Loucy (cell line): ENCODE measurements around the gene ASIP.
"Not testable (repeated sequence)": the region's sequence is repeated elsewhere in the genome, so short reads cannot be mapped to it uniquely, and the experiment has no call there.

ENCODE experiments used
- H2AFZ ChIP-seq: fragments of 200-600 bp; sonication (generic); 2 replicates; pipeline ENCODE4 v1.6.0; 2016; ENCODE audit warnings: antibody characterized with exemption, mild to moderate bottlenecking, low read length, moderate library complexity
- H3F3A ChIP-seq: fragments of 200-600 bp; 2 replicates; pipeline ENCODE4 v1.6.0; 2016; ENCODE audit warnings: antibody characterized with exemption, low read depth, mild to moderate bottlenecking
- H3K27me3 ChIP-seq: fragments of 200-600 bp; sonication (generic); 2 replicates; pipeline ENCODE4 v1.6.1; 2014; ENCODE audit warnings: low read length, mild to moderate bottlenecking; ENCODE audit not compliant: insufficient read depth, poor library complexity, severe bottlenecking
- H3K36me3 ChIP-seq: fragments of 200-600 bp; sonication (generic); 2 replicates; pipeline ENCODE4 v1.6.1; 2016; ENCODE audit warnings: low read length; ENCODE audit not compliant: insufficient read depth
- H3K4me1 ChIP-seq: fragments of 200-600 bp; sonication (generic); 2 replicates; pipeline ENCODE4 v1.5.1; 2014; ENCODE audit warnings: low read length, mild to moderate bottlenecking; ENCODE audit not compliant: insufficient read depth, poor library complexity, severe bottlenecking
- H3K4me2 ChIP-seq: fragments of 200-600 bp; sonication (generic); 2 replicates; pipeline ENCODE4 v1.6.0; 2014; ENCODE audit warnings: antibody characterized with exemption, low read length, low read depth, mild to moderate bottlenecking; ENCODE audit not compliant: poor library complexity, severe bottlenecking
- H3K4me3 ChIP-seq: fragments of 200-600 bp; sonication (generic); 2 replicates; pipeline ENCODE4 v1.5.1; 2014; ENCODE audit warnings: low read length, mild to moderate bottlenecking, mixed read lengths; ENCODE audit not compliant: poor library complexity, severe bottlenecking
- H3K79me2 ChIP-seq: fragments of 200-600 bp; sonication (generic); 2 replicates; pipeline ENCODE4 v1.6.1; 2014; ENCODE audit warnings: low read length; ENCODE audit not compliant: insufficient read depth
- H3K9ac ChIP-seq: fragments of 200-600 bp; sonication (generic); 2 replicates; pipeline ENCODE4 v1.6.0; 2014; ENCODE audit warnings: mild to moderate bottlenecking, low read depth, low read length, moderate library complexity; ENCODE audit not compliant: poor library complexity, severe bottlenecking
- H3K9me2 ChIP-seq: fragments of 200-600 bp; sonication (generic); replicated peaks from 2 replicates; pipeline ENCODE4 v1.6.1; 2016; ENCODE audit warnings: low read depth, low read length, mixed read lengths
- H3K9me3 ChIP-seq: fragments of 200-600 bp; sonication (generic); 2 replicates; pipeline ENCODE4 v1.6.1; 2014; ENCODE audit warnings: mild to moderate bottlenecking, antibody characterized with exemption, low read length, low read depth; ENCODE audit not compliant: insufficient read depth
- H4K20me1 ChIP-seq: fragments of 200-600 bp; sonication (generic); 2 replicates; pipeline ENCODE4 v1.6.0; 2014; ENCODE audit warnings: antibody characterized with exemption, low read length, mild to moderate bottlenecking; ENCODE audit not compliant: insufficient read depth, poor library complexity, severe bottlenecking
- EZH2phosphoT487 ChIP-seq: fragments of 200-600 bp; IDR thresholded peaks from 2 replicates; pipeline ENCODE4 v1.6.1; 2018; ENCODE audit warnings: antibody characterized with exemption, mild to moderate bottlenecking, moderate library complexity, borderline replicate concordance
- TF ChIP-seq, protein P1 (sequence below): fragments of 200-600 bp; sonication (generic); conservative IDR thresholded peaks from 2 replicates; pipeline ENCODE4 v1.5.1; 2014; ENCODE audit warnings: mild to moderate bottlenecking, antibody characterized with exemption, low read length

The ASIP gene

DNA sequence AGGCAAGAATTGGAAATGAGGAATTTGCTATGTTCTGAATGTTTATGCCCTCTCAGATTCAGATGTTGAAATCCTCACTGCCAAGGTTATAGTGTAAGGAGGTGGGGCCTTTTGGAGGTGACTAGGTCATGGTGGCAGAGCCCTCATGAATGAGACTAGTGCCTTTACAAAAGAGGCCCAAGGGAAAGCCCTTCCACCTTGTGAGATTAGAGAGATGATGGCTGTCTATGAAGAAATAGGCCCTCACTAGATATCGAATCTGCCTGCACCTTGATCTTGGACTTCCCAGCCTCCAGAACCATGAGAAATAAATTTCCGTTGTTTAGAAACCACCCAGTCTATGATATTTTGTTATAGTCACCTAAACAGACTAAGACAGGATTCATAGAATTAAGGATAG lies 10.4 kb downstream of the ASIP start:
- no peak overlapping the region for H3K4me2 ChIP-seq
- TF ChIP-seq EZH2phosphoT487, result no peak
- TF ChIP-seq, protein P1, sequence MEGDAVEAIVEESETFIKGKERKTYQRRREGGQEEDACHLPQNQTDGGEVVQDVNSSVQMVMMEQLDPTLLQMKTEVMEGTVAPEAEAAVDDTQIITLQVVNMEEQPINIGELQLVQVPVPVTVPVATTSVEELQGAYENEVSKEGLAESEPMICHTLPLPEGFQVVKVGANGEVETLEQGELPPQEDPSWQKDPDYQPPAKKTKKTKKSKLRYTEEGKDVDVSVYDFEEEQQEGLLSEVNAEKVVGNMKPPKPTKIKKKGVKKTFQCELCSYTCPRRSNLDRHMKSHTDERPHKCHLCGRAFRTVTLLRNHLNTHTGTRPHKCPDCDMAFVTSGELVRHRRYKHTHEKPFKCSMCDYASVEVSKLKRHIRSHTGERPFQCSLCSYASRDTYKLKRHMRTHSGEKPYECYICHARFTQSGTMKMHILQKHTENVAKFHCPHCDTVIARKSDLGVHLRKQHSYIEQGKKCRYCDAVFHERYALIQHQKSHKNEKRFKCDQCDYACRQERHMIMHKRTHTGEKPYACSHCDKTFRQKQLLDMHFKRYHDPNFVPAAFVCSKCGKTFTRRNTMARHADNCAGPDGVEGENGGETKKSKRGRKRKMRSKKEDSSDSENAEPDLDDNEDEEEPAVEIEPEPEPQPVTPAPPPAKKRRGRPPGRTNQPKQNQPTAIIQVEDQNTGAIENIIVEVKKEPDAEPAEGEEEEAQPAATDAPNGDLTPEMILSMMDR, result no peak
- no peaks in the 10 kb centered on the region for H3K9me2 ChIP-seq
- H3F3A ChIP-seq, result no peaks in the 10 kb centered on the region
- H3K79me2 ChIP-seq, result no peaks in the 10 kb centered on the region
- H3K9ac ChIP-seq, result no peak overlapping the region
- H3K9me3 ChIP-seq, result no peaks in the 10 kb centered on the region
- H4K20me1 ChIP-seq, result no peaks in the 10 kb centered on the region
- no peak overlapping the region for H2AFZ ChIP-seq
- no peaks in the 10 kb centered on the region for H3K36me3 ChIP-seq
- peaks cover 6% of the 10 kb centered on the region for H3K4me1 ChIP-seq
- H3K27me3 ChIP-seq, result no peaks in the 10 kb centered on the region
- H3K4me3 ChIP-seq, result no peak overlapping the region

DNA sequence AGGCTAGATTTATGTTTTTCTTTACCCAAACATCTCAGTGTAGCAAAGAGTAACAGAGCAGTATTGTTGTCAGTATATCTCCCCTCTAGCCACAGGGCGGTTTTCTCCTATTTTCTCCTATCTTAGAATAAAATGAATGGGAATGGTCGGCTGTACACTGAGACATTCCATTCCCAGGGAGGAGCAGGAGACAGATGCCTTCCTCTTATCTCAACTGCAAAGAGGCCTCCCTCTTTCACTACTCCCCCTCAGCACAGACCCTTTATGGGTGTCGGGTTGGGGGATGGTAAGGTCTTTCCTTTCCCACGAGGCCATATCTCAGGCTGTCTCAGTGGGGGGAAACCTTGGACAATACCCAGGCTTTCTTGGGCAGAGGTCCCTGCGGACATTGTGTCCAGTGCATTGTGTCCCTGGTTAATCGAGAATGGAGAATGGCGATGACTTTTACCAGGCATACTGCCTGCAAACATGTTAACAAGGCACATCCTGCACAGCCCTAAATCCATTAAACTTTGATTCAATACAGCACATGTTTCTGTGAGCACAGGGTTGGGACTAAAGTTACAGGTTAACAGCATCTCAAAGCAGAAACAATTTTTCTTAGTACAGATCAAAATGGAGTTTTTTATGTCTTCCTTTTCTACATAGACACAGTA lies 11.3 kb downstream of the ASIP start:
- not testable (repeated sequence) for H3K4me3 ChIP-seq, H3K36me3 ChIP-seq, H3K9ac ChIP-seq, H3K9me2 ChIP-seq, H3K27me3 ChIP-seq, H3F3A ChIP-seq, H2AFZ ChIP-seq, H3K4me1 ChIP-seq, H4K20me1 ChIP-seq, H3K4me2 ChIP-seq, H3K9me3 ChIP-seq, H3K79me2 ChIP-seq

DNA sequence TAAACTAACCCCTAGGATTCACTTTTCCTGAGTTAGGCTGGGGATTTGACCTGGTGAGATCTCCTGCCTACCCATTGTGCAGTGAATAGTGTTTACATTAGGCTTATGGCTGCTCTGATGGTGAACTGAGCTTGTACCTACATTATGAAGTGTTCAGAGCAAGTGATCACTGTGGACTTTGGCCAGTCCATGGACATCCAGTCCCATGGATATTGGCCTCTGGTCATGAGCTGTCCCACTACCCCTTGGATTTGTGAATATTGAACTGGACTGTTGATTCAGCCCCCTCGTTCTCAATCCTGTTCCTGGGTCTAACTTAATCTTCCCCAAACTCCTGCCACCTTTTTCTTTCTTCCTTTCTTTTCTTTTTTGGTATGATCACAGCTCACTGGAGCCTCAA lies 13.8 kb downstream of the ASIP start:
- H3K9me2 ChIP-seq, result no peaks in the 10 kb centered on the region
- H3K79me2 ChIP-seq, result no peaks in the 10 kb centered on the region
- no peak overlapping the region for H3K4me2 ChIP-seq
- H3K9ac ChIP-seq, result no peak overlapping the region
- H4K20me1 ChIP-seq, result no peaks in the 10 kb centered on the region
- H3K9me3 ChIP-seq, result no peaks in the 10 kb centered on the region
- no peaks in the 10 kb centered on the region for H3K4me1 ChIP-seq
- H3K27me3 ChIP-seq, result no peaks in the 10 kb centered on the region
- no peak overlapping the region for H2AFZ ChIP-seq
- TF ChIP-seq, protein P1, result no peak
- TF ChIP-seq EZH2phosphoT487, result no peak
- H3K4me3 ChIP-seq, result no peak overlapping the region
- no peaks in the 10 kb centered on the region for H3K36me3 ChIP-seq
- no peaks in the 10 kb centered on the region for H3F3A ChIP-seq

DNA sequence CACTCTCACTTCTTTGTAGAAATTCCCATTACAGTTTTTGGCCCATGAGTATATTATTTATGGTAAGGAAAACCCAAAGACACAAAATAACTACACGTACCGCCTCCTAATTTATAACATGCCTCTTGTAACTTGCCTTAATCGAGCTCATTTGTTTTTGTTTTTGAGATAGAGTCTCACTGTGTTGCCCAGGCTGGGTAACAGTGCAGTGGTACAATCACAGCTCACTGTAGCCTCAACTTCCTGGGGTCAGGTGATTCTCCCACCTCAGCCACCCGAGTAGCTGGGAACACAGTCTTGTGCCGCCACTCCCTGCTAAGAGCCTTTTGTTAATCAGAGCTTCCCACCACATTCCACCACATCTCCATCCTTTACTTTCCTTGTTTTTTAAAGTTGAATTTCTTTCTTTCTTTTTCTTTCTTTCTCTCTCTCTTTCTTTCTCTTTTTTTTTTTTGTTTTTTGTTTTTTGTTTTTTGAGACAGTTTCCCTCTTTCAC lies 15.5 kb downstream of the ASIP start:
- no peaks in the 10 kb centered on the region for H3K9me3 ChIP-seq
- H3K4me1 ChIP-seq, result no peaks in the 10 kb centered on the region
- H3K4me2 ChIP-seq, result no peak overlapping the region
- no peak overlapping the region for H2AFZ ChIP-seq
- no peak overlapping the region for H3K4me3 ChIP-seq
- no peaks in the 10 kb centered on the region for H3K79me2 ChIP-seq
- H4K20me1 ChIP-seq, result no peaks in the 10 kb centered on the region
- H3F3A ChIP-seq, result no peaks in the 10 kb centered on the region
- H3K27me3 ChIP-seq, result no peaks in the 10 kb centered on the region
- no peak for TF ChIP-seq EZH2phosphoT487
- TF ChIP-seq, protein P1, result no peak
- no peaks in the 10 kb centered on the region for H3K36me3 ChIP-seq
- no peak overlapping the region for H3K9ac ChIP-seq
- H3K9me2 ChIP-seq, result no peaks in the 10 kb centered on the region
